SK-N-MC (cell line): ENCODE results near the gene KIF1A.

ENCODE experiments used
- EZH2 ChIP-seq: fragments of 200-600 bp; sonication (generic); IDR thresholded peaks from one replicate; pipeline ENCODE4 v1.6.1; 2017; ENCODE audit warnings: antibody characterized with exemption
- FOXP2 ChIP-seq: optimal IDR thresholded peaks from 2 replicates; pipeline ENCODE3; 2011; ENCODE audit warnings: mild to moderate bottlenecking, moderate library complexity; ENCODE audit not compliant: insufficient read depth; ENCODE audit errors: extremely low read length, control extremely low read depth
- POLR2AphosphoS5 ChIP-seq: IDR thresholded peaks from 2 replicates; pipeline ENCODE4 v1.6.1; 2012; ENCODE audit warnings: mild to moderate bottlenecking, low read depth, low read length, borderline replicate concordance

DNA sequence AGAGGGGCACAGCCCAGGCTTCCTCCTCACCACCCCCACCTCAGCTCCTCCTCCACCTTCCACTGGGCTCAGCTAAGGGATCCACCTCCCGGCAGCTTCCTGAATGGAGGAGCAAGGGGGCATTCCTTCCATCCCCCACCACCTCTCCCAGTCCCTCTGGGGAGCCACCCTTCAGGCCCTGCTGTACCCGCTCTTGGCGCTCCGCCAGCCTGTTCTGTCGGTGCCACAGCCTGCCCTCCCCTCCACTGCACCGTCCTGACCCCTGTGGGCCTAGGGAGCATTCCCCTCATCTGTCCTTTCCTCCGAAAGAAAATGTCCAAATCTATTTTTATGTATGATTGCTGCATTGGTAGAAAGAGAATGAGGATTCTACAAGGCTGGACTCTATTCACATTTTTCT, 59.9 kb downstream of the KIF1A start:
- no peak for TF ChIP-seq POLR2AphosphoS5
- no peak for TF ChIP-seq EZH2
- TF ChIP-seq FOXP2, result no peak
